AML-193 (cell line): ENCODE results near the gene NRXN3.

Experiments used
- DNase-seq, 2 experiments: peaks; one replicate each; lab custom pipeline; 2025; lab: John Stamatoyannopoulos, UW

NRXN3 gene

DNA sequence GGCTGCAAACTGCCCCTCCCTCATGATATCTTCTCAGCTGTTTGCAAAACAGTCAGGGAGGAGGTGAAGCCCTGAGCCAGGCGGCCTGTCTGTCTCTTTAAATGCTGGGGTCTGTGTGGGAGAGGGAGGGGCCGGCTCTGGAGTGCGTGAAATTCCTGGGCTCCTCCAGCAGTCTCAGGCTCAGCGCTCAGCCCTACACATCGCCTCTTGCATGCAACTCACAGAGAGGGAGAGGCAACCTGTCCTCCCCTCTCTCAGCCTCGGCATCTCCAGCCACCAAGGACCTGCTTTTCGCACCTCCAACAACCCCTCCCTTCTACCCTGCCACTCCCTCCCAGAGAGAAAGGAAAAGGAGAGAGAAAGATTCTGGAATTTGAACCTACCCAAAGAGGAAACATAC is at the start of gene NRXN3:
TSS of gene NRXN3 (plus strand) at position 171 of the 400 bp plus-strand sequence. CDS start 72,721 bp downstream, outside the sequence.
- no peak for DNase-seq

DNA sequence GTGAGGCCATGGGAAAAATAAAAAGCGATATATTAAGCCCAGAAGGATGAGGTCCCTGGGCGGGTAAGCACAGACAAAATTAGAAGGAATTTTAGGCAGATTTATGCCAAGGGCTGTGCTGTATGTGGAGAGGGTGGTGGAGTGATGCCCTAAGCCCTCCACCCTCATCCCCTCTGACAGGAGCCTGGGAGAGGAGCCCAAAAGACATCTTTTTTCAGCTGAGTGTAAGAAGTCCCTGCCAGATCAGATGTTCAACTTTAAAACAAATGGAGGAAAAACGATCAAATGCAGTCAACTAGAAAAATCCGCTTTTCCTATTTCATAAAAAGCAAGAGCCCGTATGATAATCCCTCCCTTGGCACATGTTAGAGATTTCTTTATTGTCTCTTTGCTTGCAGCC is 47.7 kb upstream of the NRXN3 start:
- DNase-seq, result no peak

DNA sequence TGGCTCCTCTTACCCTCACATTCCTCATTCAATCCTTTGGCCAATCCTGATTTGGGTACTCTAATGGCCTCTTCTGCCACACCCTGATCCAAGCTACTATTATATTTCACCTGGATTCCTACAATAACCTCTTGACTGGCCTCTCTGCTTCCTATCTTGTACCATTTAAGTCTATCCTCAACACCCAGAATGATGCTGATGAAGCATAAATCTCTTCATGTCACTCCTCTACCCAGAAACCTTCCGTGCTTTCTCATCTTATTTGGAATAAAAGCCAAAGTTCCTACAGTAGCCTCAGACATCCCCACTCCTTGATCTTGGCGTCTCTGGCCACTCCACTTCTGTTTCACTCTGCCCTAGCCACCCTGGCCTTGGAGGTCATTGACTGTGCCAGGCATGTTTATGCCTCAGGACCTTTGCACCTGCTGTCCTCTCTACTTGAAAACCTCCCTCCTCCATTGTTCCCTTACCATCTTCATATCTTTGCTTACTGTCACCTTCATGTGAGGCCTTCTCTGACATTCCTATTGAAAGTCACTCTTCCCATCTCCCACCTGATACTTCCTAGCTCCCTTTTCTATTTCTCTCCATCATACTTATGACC is 46.4 kb upstream of the NRXN3 start:
- no peak for DNase-seq

DNA sequence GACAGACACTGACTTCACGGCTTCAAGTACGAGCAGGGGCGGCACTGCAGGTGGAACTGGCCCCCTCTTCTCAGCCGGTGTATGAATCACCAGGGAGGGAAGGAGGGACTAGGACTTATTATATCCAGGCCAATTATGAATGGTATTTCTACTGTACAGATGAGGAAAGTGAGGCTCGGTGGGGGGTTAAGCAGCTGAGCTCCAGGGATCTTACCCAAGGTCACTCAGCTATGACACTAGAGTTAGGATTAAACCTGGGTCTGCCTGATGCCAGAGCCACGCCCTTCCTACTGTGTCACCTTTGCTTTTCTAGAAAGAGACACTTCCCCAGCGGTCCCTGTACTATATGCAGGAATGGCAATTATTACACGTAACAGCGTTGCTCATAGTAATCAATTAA is 42.2 kb upstream of the NRXN3 start:
- no peak for DNase-seq

DNA sequence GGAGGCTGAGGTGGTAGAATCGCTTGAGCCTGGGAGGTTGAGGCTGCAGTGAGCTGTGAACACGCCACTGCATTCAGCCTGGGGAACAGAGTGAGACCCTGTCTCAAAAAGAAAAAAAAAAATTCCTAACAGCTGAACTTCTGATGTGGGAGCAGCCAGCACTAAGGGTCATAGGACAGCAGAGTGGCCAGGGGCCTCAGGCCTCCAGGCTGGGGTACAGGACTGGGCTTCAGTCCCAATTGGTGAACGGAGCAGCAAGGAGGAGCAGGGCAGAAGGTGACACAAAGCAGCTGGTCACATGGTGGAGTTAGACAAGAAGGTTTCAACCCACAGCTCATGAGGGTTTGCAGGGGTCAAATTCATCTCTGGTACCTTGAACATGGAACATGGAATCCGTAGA is 40.8 kb upstream of the NRXN3 start:
- no peak for DNase-seq

DNA sequence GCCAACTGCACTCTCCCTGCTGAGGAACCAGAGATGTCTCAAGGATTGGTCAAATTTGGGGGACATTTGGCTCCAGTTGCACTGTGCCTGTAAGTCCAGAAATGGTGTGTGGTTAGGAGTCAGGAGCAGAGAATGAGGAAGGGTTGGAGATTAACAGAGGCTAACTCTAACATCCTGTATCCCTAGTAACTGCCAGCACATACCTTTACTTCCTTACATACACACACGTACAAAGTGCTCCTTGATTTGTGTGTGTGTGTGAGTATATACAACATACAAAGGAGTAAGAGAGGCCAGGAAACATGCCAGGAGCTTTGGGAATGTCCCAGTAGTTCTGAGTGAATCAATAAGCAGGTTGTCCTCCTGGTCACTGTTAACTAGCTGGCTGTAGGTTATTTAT is 39.8 kb upstream of the NRXN3 start:
- DNase-seq, result no peak

DNA sequence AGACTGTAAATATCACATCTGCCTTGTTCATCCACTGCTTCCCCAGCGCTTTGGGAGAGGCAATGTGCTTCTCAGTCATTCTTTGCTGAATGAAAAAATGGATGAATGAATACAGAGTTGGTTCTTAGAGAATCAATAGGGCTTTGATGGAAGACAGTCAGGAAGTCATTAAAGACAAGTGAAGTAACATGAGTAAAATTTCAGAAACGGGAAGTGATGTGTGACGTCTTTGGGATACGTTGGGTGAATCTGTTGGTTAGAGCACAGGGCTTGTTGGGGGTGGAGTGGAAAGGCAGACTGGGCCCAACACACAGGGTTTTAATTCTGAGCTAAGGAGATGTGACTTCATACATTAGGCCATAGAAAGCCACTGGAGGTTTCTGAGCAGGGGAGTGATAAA is 39.0 kb upstream of the NRXN3 start:
- DNase-seq, result no peak

DNA sequence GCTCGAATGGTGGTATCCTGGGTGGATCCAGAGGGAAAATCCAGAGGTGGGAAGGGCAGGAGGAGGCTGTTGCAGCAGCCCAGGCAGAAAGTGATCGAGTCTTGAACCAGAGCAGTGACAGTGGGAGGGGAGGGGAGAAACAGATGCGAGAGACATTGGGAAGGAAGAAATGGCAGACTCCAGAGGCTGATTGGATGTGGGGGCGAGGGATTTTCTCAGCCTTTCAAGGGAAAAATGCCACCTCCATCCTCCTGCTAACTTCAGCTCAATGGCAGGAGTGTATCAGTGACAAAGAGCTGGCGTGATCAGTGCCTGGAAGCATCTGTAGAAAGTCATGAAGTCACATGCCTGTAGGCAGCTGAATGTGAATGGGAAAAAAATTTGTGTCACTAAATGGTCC is 38.6 kb upstream of the NRXN3 start:
- DNase-seq, result no peak

DNA sequence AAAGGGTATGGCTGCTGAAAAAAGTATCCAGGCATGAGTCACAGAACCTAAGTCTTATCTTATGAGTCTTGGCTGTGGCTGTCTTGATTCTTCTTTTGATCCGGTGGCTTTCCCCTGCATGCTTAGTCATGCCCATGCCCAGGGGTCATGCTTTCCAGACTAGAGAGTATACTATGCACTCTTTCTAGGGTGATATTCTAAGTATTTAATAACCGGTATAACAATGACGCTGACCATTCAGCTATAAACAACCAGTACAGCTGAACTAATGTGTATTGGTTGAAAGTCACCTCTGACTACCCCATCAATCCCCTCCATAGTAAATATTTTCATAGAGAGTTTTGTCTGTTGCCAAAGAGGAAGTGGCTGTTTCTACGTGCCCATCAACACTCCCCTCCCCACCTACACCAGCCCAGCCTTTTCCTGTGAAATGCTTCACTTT is 34.7 kb upstream of the NRXN3 start:
- DNase-seq, result no peak

DNA sequence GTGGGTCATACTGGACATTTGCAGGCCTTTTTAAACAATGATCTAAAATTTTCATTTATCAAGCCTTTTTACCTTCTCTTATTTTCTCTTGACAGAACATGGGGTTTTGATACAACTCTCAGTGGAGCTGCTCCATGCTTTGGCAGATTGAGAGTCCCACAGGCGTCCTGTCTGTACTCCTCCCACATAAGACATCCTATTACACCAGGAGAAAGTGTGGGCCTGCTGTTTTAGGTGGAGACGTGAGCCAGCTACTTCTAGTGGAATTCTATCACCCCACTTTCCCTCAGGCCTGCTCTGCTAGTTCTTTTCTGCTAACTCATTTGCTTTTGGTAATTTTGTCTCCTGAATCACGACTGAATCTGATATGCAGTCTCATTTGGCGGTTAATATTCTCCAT is 33.5 kb upstream of the NRXN3 start:
- no peak for DNase-seq

DNA sequence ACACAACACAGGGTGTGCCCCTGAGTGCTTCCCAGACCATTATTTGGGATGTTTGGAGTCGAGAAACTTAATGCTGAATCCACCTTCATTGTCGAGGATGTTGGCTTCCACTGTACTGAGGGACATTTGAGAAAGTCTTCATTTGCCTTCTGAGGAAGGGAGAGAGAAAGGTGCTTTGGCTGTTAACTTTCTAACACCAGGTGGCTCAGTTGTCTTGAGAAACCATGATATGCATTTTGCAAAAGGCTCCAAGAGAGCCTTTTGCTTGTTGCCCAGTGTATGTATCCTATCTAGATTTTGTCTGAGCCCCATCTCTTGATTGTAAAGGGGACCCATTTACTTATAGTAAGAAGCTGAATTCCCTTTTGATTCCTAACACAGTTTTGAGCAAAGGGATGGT is 28.6 kb upstream of the NRXN3 start:
- DNase-seq, result no peak

DNA sequence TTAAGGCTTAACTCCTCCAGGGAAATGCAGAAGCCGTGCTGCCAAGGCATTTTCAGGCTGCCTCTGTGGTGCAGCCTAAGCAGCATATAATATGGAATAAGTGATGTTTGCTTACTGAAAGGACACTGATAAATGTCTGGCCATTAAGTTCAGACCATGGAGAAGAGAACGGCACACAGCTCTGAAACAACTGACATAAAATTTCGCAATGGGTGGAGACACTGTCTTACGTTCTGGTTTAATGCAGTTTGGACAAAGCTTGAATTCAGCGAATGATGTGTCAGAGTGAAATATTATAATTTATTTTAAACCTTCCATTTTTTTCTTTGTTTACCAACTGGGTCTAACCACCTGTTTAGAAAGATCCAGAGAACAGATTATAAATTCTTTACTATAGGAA is 27.2 kb upstream of the NRXN3 start:
- DNase-seq, result no peak

DNA sequence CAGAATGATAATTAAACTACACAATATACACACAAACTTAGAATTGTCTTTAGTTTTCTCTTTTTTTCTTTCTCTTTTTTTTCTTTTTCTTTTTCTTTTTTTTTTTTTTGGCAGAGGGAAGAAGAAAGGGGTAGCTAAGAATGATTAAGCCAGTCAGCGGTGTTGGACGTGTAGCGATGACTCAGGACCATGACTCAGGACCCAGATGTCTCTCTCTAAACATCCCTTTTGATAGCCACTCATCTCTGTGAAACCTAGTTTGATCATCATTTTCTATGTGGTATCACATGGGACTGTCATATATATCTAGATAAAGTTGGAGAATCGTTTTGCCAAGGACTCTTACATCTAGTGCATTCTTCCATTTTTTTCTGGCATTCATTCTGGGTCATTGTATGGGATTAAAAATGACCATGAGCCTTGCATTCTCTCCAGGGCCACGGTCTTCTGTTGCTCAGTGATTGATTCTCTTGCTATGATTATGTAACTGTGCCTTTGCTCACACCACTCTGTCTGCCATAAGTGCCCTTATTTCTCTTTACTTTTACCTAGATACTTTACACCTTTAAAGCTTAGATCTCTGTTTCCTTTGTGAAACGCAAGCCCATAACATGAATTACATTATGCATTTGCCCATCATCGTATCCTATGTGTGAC is 26.6 kb upstream of the NRXN3 start:
- DNase-seq, result no peak

DNA sequence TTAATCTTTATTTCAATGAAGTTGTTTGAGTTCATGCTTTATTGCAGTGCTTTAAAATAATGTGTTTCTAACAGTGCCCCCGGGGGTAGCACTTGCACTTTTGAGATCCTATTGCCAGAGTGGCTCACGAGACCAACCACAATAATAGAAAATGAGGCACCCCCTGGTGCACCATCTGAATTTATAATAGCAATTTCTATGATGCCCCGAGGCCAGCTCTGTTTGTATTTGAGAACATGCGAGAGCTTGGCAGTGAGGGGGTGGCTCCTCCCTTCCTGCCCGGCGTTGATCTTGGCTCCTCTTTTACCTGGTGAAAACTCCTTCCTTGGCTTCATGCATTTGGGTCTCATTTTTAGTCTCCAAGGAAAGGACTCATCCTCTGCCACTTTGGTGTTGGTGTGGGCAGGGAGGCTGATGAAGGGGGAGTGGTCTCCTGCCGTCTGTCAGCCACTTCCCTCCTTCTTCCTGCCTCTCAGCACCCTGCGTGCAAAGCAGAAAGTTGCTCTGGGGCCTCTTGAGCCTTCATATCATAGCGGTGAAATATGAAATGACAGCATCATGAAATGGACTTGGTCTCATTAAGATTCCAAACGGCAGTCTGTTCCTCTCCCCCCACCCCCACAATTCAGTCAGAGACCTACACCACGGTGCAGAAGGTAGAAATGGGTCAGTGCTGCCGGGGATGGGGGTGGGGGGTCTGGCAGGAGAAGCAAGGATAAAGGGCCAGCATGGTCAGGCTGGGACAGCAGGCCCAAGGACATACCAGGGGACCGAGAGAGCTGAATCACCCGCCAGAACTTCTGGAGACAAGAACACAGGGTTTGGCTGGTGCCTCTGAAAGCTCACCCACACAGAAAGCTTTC is 17.7 kb upstream of the NRXN3 start:
- no peak for DNase-seq

DNA sequence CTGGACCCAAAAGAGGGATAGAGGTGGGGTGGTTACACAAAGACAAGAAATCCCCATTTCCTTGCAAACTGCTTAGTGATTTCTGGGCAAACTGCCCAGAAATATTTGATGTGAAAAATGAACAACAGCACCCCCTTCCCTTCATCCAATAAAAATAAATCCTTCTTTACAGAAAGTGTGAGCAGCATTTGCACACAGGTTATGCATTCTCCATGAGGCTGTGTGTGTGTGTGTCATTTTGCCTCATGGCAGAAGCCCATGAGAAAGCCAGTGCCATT is 17.2 kb upstream of the NRXN3 start:
- no peak for DNase-seq

DNA sequence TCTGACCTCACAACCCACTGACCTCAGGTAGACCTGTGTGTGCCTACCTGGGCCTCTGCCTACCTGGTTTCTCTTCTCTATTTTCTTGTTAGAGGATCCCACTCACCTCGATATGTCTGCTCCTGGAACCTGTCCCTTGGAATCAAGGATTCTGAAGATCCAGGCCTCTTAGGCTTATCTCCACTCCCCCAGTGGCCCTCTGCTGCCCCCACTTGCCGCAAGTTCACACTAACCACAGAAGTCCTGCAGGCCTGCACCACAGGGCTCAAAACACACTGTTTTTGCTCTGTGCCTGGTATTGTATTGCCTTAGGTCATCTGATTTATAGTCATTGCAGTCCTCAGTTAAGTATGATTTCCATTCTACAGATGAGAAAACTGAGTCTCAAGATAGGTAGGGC is 15.3 kb upstream of the NRXN3 start:
- no peak for DNase-seq

DNA sequence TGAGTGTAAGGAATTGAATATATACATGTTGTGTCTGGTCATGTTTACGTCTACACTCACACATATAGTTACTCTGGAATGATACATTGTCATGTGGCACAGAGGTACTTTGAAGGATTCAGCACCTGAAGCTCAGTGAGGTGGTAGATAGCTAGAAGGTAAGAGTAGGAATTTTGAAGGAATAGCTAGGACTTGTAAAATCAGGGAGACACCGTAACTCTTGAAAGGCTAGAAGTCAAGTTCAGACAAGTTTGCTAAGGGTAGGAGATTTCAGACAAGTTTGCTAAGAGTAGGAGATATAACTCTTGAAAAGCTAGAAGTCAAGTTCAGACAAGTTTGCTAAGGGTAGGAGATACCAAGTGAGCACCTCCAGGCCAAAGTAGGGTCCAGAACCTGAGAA is 14.0 kb upstream of the NRXN3 start:
- DNase-seq, result no peak

DNA sequence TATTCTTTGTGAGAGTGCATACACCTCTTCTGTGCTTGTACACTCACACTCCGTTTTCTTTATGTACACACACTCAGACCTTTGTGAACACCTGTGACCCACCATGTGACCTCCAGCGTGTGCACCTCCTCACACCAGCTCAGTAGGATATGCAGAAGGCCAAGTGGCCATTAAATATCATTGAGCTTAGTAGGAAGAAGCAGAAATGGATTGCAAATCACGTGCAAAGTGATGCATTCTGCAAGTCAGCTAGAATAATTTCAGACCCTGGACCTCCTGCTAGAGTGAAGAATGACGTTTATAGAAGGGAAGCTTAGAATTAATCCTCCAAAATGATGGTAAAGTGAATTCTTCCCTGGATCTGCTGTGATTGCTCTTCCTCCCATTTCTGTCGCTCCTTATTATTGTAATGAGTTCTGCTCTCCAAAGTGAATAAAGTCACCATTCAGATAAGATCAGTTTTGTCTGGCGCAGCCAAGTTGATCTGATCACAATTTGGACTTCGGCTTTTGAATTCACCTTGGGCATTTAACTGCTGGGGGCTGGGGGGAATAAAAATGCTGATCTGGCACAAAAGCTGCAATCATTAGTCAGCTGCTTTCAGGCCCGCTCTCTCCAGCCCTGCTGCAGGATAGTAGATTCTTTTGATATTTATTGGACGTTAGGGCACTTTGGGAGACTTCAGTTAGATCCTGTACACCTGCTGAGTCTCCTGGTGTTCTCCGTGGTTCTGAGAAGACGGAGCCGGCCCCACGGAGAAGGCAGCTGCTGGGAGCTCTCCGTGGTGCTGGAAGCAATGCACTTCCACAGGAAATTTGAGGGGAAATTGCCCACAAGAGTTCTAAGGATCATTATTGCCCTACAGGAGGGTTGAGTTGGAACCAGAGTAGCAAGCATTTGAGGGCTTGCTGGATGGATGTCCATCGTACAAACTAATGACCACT is 12.4 kb upstream of the NRXN3 start:
- peak in 1 of 2 experiments; percentile 5 for DNase-seq

DNA sequence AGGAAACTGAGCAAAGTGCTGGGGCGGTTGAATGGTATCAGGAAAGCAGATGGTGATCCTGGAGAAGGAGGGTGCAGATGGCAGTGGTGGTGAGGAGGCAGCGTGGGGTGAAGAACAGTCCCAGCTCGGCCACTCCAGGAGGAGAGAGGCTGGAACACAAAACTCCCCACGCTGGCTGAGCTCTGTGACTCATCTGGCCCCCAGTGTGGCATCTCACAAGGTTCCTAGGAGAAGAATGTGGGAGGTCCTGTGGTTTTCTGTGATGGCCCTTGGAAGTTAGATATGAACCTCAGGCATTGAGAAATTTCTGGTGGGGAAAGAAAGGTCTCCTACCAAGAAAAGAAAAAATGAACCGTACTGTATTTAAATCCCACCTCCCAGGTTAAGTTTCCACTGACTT is 8.0 kb upstream of the NRXN3 start:
- DNase-seq, result no peak

DNA sequence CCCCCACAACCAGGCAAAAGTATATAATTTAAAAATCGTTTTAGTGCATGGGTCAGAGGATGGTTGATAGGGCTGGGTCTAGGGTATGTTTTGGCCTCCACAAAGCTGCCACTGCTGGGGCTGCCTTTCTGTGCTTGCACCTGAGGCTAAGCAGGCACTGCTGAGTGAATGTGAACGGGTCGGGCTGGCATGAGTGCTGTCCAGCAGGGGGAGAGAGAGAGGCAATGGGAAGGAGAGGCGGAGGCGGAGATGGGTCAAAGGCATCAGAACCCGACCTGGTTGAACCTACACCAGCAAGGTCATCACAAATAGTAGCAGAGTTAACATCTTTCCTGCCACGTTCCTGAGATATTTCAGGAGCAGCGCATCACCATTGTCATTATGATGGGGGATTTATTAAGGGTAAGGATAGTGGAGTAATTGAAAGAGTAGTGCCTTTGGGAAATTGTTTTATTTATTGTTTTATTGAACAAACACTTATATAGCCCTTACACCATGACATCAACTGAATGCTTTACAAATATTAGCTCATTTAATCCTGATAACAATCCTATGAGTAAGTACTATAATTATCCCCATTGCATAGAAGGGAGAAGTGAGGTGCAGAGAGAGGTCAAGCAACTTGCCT is 5.8 kb upstream of the NRXN3 start:
- no peak for DNase-seq

DNA sequence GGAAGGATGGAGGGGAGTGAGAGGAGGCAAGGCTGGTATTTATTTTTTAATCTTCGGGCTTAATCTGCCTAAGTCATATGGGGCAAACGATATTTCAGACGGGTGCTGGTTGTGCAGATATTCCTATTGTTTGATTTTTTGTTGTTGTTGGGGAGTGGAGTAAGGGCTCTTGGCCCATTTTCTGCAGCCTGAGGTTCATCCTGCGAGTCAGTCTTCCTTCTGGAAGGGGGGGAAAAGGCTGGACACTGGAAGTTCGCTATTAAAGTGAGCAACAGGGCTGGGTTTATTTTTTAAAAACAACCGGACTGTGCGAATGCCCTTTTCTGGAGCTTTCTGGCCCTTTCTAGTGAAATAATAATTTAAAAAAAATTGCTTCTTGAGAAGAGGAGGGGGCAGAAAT is 2.3 kb downstream of the NRXN3 start:
- no peak for DNase-seq
